Activated T-helper 1 cell treated with anti-CD3 and anti-CD28 coated beads, Interleukin-12 subunit alpha, Interleukin-12 subunit beta, Interleukin-2, Interleukin-4 antibody, amounts not matched to agents 30 ng/mL and 10 ng/mL and 1 ng/mL, durations not matched to agents 14 hours and 24 hours and 36 hours (primary cell): ENCODE results near the gene SHISAL2A. TPM values are rescaled to one million over a fixed set of nuclear protein-coding genes. Genes with fewer than 3 reads are reported as not detected.
A peak's percentile ranks its signal among the peaks of the same experiment; 100 is the strongest.

Experiments used
- DNase-seq: peaks from one replicate; pipeline ENCODE4 v3.0.0; 2021; ENCODE audit warnings: low spot score
- H3K27ac Mint-ChIP-seq: one replicate; pipeline ENCODE4 v1.8.0; 2021; ENCODE audit warnings: mild to moderate bottlenecking, mixed read lengths
- H3K27me3 Mint-ChIP-seq: one replicate; pipeline ENCODE4 v1.8.0; 2022; ENCODE audit warnings: mild to moderate bottlenecking, moderate library complexity, mixed read lengths; ENCODE audit not compliant: insufficient read depth
- H3K36me3 Mint-ChIP-seq: one replicate; pipeline ENCODE4 v1.8.0; 2021; ENCODE audit warnings: low read depth, mixed read lengths
- H3K4me1 Mint-ChIP-seq: one replicate; pipeline ENCODE4 v1.8.0; 2021; ENCODE audit warnings: low read depth, mixed read lengths
- H3K4me3 Mint-ChIP-seq: one replicate; pipeline ENCODE4 v1.8.0; 2021; ENCODE audit warnings: mild to moderate bottlenecking, moderate library complexity, mixed read lengths
- H3K9me3 Mint-ChIP-seq: one replicate; pipeline ENCODE4 v1.8.0; 2021; ENCODE audit warnings: mixed read lengths
- intact Hi-C: fragments of 100-400 bp; cut with micrococcal nuclease; formaldehyde crosslinking; loops from one replicate; pipeline ENCODE4 v1.15.1; 2024
- total RNA-seq: library from RNA; stranded (reverse); gene quantifications from 2 replicates; pipeline ENCODE4 v1.2.3, GENCODE V29; 2022

The SHISAL2A gene
- total RNA-seq, 1 donor from 2014 or later: 5.7 TPM

- Mint-ChIP-seq H3K36me3 (peaks cover 18% of the 10 kb centered on the region), H3K9me3 (no peaks in the 10 kb centered on the region), H3K4me1 (peaks cover 7% of the 10 kb centered on the region), H3K4me3 (no peak overlapping the region), H3K27me3 (no peaks in the 10 kb centered on the region), H3K27ac (no peak overlapping the region)
- intact Hi-C loops: no loop called here
- no peak for DNase-seq
Observed at GRCh38 chr1:52653207-52653849, 20.4 kb downstream of the SHISAL2A start.

DNA sequence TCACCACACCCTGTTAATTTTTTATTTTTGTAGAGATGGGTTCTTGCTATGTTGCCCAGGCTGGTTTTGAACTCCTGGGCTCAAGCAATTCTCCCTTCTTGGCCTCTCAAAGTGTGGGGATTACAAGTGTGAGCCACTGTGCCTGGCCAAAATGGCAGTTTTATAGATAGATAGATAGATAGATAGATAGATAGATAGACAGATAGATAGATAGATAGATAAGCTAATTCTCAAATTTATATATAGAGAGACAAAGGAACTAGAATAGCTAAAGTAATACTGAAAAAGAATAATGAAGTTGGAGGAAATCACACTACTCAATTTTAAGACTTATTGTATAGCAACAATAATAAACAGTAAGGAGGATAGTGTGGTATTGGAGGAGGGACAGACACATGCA lies 21.1 kb downstream of the SHISAL2A start:
- Mint-ChIP-seq H3K27ac (no peak overlapping the region), H3K4me3 (no peak overlapping the region), H3K4me1 (peaks cover 14% of the 10 kb centered on the region), H3K36me3 (peaks cover 16% of the 10 kb centered on the region), H3K9me3 (no peaks in the 10 kb centered on the region), H3K27me3 (no peaks in the 10 kb centered on the region)
- intact Hi-C loops: no loop called here
- DNase-seq: no peak

DNA sequence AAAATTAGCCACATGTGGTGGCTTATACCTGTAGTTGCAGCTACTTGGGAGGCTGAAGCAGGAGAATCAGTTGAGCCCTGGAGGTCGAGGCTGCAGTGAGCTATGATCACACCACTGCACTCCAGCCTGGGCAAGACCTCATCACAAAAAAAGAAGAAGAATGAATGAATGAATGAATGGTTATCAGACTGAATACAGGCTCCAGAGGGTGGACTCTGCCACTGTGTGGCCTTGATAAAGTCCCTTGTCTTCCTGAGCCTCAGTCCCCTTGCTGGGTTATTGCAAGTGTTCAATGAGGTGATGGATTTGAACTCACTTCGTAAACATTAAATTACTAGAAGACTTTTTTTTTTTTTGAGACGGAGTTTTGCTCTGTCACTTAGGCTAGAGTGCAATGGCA lies 24.7 kb downstream of the SHISAL2A start:
- Mint-ChIP-seq H3K4me1 (peaks cover 31% of the 10 kb centered on the region), H3K27ac (no peak overlapping the region)
- intact Hi-C loops: loop anchor here (2.0 kb wide), 1 partner anchor 55 kb away; the partner anchor contains the start of gene GPX7

DNA sequence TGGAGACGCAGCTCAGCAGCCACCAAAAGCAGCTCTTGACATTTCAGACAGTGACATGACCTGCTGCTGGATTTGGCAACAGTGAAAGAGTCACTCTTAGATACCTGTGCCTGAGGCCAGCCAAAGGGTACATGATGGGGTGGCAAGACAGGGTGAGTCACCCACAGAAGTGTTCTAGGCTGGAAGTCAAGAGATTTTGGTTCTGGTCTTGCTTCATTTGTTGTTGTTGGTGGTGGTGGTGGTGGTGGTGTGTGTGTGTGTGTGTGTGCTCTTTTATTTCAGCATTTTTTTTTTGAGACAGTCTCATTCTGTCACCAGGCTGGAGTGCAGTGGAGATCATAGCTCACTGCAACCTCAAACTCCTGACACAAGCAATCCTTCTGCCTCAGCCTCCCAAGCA lies 25.8 kb downstream of the SHISAL2A start:
- no peak overlapping the region for H3K4me3 Mint-ChIP-seq
- H3K4me1 Mint-ChIP-seq: peaks cover 31% of the 10 kb centered on the region
- H3K27me3 Mint-ChIP-seq: no peaks in the 10 kb centered on the region
- H3K9me3 Mint-ChIP-seq: no peaks in the 10 kb centered on the region
- H3K27ac Mint-ChIP-seq: peak overlapping the region; percentile 90
- no peak for DNase-seq
- peaks cover 14% of the 10 kb centered on the region for H3K36me3 Mint-ChIP-seq
- intact Hi-C loops: loop anchor here (1.0 to 2.0 kb wide), 5 partner anchors 21 to 106 kb away; partner anchors contain the start of genes GPX7 and SHISAL2A

More for the DNA sequence above, 24.7 kb downstream of the SHISAL2A start:
- Mint-ChIP-seq H3K27me3 (no peaks in the 10 kb centered on the region), H3K36me3 (peaks cover 14% of the 10 kb centered on the region), H3K4me3 (no peak overlapping the region), H3K9me3 (no peaks in the 10 kb centered on the region)
- no peak for DNase-seq

DNA sequence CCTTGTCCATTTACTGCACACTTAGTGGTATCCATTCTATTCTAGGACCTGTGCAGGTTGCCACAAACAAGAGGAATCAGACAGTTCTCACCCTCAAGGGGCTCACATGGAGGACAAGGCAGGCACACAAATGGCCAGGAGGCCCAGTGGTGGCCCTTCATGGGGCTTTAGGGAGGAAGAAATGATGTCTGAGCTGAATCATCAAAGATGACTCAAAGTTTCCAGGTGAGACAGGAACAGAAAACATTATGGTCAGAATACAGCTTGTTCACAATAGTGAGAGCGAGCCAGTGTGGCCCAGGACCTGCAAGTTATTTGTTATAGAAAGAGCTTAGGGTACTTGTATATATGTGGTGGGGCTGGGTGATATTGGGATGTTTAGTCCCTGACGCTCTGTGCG lies 26.4 kb downstream of the SHISAL2A start:
- Mint-ChIP-seq H3K27ac (peak overlapping the region; percentile 90), H3K36me3 (peaks cover 14% of the 10 kb centered on the region), H3K4me1 (peaks cover 31% of the 10 kb centered on the region), H3K4me3 (peak overlapping the region; percentile 29), H3K9me3 (no peaks in the 10 kb centered on the region), H3K27me3 (no peaks in the 10 kb centered on the region)
- peak; percentile 20 for DNase-seq
- intact Hi-C loops: loop anchor here (1.0 to 2.0 kb wide), 5 partner anchors 22 to 107 kb away; partner anchors contain the start of genes GPX7 and SHISAL2A

GRCh38 chr1:52659851-52660596 lies 27.1 kb downstream of the SHISAL2A start:
- H3K4me1 Mint-ChIP-seq: peaks cover 31% of the 10 kb centered on the region
- peak overlapping the region; percentile 90 for H3K27ac Mint-ChIP-seq
- H3K9me3 Mint-ChIP-seq: no peaks in the 10 kb centered on the region
- H3K4me3 Mint-ChIP-seq: peak overlapping the region; percentile 29
- no peaks in the 10 kb centered on the region for H3K27me3 Mint-ChIP-seq
- intact Hi-C loops: loop anchor here (1.0 to 2.0 kb wide), 5 partner anchors 23 to 108 kb away; partner anchors contain the start of genes GPX7 and SHISAL2A
- peaks cover 14% of the 10 kb centered on the region for H3K36me3 Mint-ChIP-seq
- DNase-seq: no peak

- Mint-ChIP-seq H3K4me1 (peaks cover 28% of the 10 kb centered on the region), H3K9me3 (no peaks in the 10 kb centered on the region), H3K36me3 (peaks cover 10% of the 10 kb centered on the region), H3K27me3 (no peaks in the 10 kb centered on the region), H3K27ac (no peak overlapping the region), H3K4me3 (no peak overlapping the region)
- intact Hi-C loops: no loop called here
- DNase-seq: no peak
Observed at GRCh38 chr1:52660807-52661206, 27.8 kb downstream of the SHISAL2A start.

- H3K27ac Mint-ChIP-seq: no peak overlapping the region
- peaks cover 7% of the 10 kb centered on the region for H3K36me3 Mint-ChIP-seq
- H3K4me3 Mint-ChIP-seq: no peak overlapping the region
- DNase-seq: no peak
- H3K27me3 Mint-ChIP-seq: no peaks in the 10 kb centered on the region
- H3K4me1 Mint-ChIP-seq: peaks cover 25% of the 10 kb centered on the region
- no peaks in the 10 kb centered on the region for H3K9me3 Mint-ChIP-seq
- intact Hi-C loops: no loop called here
Observed at GRCh38 chr1:52662645-52663313, 29.8 kb downstream of the SHISAL2A start.

- Mint-ChIP-seq H3K4me1 (peaks cover 20% of the 10 kb centered on the region), H3K9me3 (no peaks in the 10 kb centered on the region), H3K4me3 (no peak overlapping the region), H3K27me3 (no peaks in the 10 kb centered on the region), H3K36me3 (peaks cover 5% of the 10 kb centered on the region), H3K27ac (no peak overlapping the region)
- intact Hi-C loops: no loop called here
- no peak for DNase-seq
Observed at GRCh38 chr1:52663716-52664115, 30.7 kb downstream of the SHISAL2A start.

- peaks cover 2% of the 10 kb centered on the region for H3K36me3 Mint-ChIP-seq
- H3K9me3 Mint-ChIP-seq: no peaks in the 10 kb centered on the region
- H3K4me3 Mint-ChIP-seq: no peak overlapping the region
- H3K27me3 Mint-ChIP-seq: no peaks in the 10 kb centered on the region
- no peak for DNase-seq
- H3K27ac Mint-ChIP-seq: no peak overlapping the region
- peaks cover 7% of the 10 kb centered on the region for H3K4me1 Mint-ChIP-seq
- intact Hi-C loops: no loop called here
Observed at GRCh38 chr1:52665006-52665941, 32.3 kb downstream of the SHISAL2A start.

DNA sequence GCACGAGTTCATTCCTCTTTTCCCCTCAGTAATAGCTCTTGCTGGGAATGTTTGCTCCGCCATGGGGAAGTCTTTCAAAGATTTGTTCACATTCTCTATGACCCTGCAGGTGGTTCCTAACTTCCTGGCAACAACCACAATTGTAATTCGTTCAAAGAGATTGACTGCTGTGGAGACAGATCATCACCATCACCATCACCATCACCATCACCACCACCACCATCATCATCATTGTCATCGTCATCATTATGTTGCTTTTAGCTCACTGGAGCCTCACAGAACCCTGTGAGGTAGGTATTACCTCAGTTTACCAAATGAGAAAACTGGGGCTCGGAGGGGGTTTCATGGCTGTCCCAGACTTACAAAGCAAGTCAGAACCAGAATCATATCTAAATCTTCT lies 34.3 kb downstream of the SHISAL2A start:
- Mint-ChIP-seq H3K9me3 (no peaks in the 10 kb centered on the region), H3K4me3 (no peak overlapping the region), H3K27me3 (peaks cover 2% of the 10 kb centered on the region), H3K36me3 (peaks cover 3% of the 10 kb centered on the region), H3K27ac (no peak overlapping the region), H3K4me1 (no peaks in the 10 kb centered on the region)
- no peak for DNase-seq
- intact Hi-C loops: no loop called here

DNA sequence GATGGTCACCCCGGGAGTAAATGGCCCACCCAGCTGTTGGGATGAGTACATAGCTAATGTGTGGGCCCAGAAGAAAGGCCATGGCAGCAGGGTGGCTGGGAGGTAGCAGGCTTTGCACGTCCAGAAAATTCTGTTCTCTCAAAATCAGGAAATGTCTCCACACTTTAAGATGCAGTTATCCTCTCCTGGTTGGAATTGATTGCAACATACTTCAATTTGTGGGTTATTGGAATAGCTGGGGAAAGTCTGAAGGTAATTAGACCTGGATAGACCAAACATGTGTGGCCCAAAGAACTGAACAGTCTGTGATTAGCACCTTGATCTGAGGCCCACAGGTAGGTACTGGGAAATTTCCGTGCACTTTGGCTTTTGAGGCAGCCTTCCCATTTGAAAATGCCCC lies 35.0 kb downstream of the SHISAL2A start:
- Mint-ChIP-seq H3K4me3 (no peak overlapping the region), H3K36me3 (peaks cover 3% of the 10 kb centered on the region), H3K27me3 (peaks cover 2% of the 10 kb centered on the region), H3K9me3 (no peaks in the 10 kb centered on the region), H3K27ac (no peak overlapping the region), H3K4me1 (no peaks in the 10 kb centered on the region)
- DNase-seq: no peak
- intact Hi-C loops: no loop called here
